GM23338 (cell line): ENCODE data around the gene ABCC1. TPM values are rescaled to one million over a fixed set of nuclear protein-coding genes. Genes with fewer than 3 reads are reported as not detected.
"Not testable (repeated sequence)": the region's sequence is repeated elsewhere in the genome, so short reads cannot be mapped to it uniquely, and the experiment has no call there.

Experiments
- ATAC-seq: fragments of 200-7000 bp; cut with Tn5 transposase; 3 replicates; pipeline ENCODE4 v1.9.1; 2020
- DNase-seq: peaks from one replicate; pipeline ENCODE4 v3.0.0-alpha.2; 2015; ENCODE audit warnings: low spot score
- H2AFZ ChIP-seq: fragments of 200-600 bp; sonication (generic); 2 replicates; pipeline ENCODE4 v1.8.0; 2016; ENCODE audit warnings: antibody characterized with exemption, mild to moderate bottlenecking, moderate library complexity
- H3F3A ChIP-seq: fragments of 200-600 bp; sonication (generic); replicated peaks from 2 replicates; pipeline ENCODE4 v1.8.0; 2017; ENCODE audit warnings: antibody characterized with exemption, mixed run types, low read depth
- H3K27ac ChIP-seq: fragments of 200-600 bp; sonication (generic); 2 replicates; pipeline ENCODE4 v1.6.1; 2016; ENCODE audit warnings: low read depth
- H3K27me3 ChIP-seq: fragments of 200-600 bp; sonication (generic); 2 replicates; pipeline ENCODE4 v1.8.0; 2016; ENCODE audit warnings: mild to moderate bottlenecking, mixed run types, moderate library complexity; ENCODE audit not compliant: insufficient read depth
- H3K36me3 ChIP-seq: fragments of 200-600 bp; sonication (generic); 2 replicates; pipeline ENCODE4 v1.8.0; 2016; ENCODE audit warnings: mild to moderate bottlenecking; ENCODE audit not compliant: insufficient read depth
- H3K4me1 ChIP-seq: fragments of 200-600 bp; sonication (generic); 2 replicates; pipeline ENCODE4 v1.8.0; 2016; ENCODE audit warnings: mild to moderate bottlenecking, moderate library complexity; ENCODE audit not compliant: insufficient read depth
- H3K4me2 ChIP-seq: fragments of 200-600 bp; sonication (generic); 2 replicates; pipeline ENCODE4 v1.7.1; 2017; ENCODE audit warnings: mixed run types
- H3K4me3 ChIP-seq: fragments of 200-600 bp; sonication (generic); 2 replicates; pipeline ENCODE4 v1.6.1; 2016; ENCODE audit warnings: mixed run types
- H3K79me2 ChIP-seq: fragments of 200-600 bp; sonication (generic); replicated peaks from 2 replicates; pipeline ENCODE4 v1.8.0; 2017; ENCODE audit warnings: mild to moderate bottlenecking; ENCODE audit not compliant: insufficient read depth
- H3K9me2 ChIP-seq: fragments of 200-600 bp; sonication (generic); 2 replicates; pipeline ENCODE4 v1.8.0; 2017; ENCODE audit not compliant: insufficient read depth
- H4K20me1 ChIP-seq: fragments of 200-600 bp; sonication (generic); replicated peaks from 2 replicates; pipeline ENCODE4 v1.8.0; 2017; ENCODE audit warnings: mild to moderate bottlenecking; ENCODE audit not compliant: insufficient read depth
- H3K27ac Mint-ChIP-seq: 2 replicates; pipeline ENCODE4 v1.8.0; 2020; ENCODE audit warnings: inconsistent platforms, mild to moderate bottlenecking, moderate library complexity, mixed read lengths
- H3K27me3 Mint-ChIP-seq: 3 replicates; pipeline ENCODE4 v1.8.0; 2022; ENCODE audit warnings: low read depth, mild to moderate bottlenecking, moderate library complexity, mixed read lengths, inconsistent platforms; ENCODE audit not compliant: insufficient read depth, poor library complexity
- H3K36me3 Mint-ChIP-seq: 3 replicates; pipeline ENCODE4 v1.8.0; 2021; ENCODE audit warnings: low read depth, mild to moderate bottlenecking, inconsistent platforms, moderate library complexity, mixed read lengths
- H3K4me1 Mint-ChIP-seq: 3 replicates; pipeline ENCODE4 v1.8.0; 2020; ENCODE audit warnings: mild to moderate bottlenecking, inconsistent platforms, mixed read lengths
- H3K4me3 Mint-ChIP-seq: 3 replicates; pipeline ENCODE4 v1.8.0; 2021; ENCODE audit warnings: moderate library complexity, mild to moderate bottlenecking, inconsistent platforms, mixed read lengths
- H3K9me3 Mint-ChIP-seq: 3 replicates; pipeline ENCODE4 v1.8.0; 2020; ENCODE audit warnings: moderate library complexity, mild to moderate bottlenecking, inconsistent platforms, mixed read lengths
- CREB1 ChIP-seq: fragments of 250-450 bp; sonication (Bioruptor Pico); IDR thresholded peaks from 2 replicates; pipeline ENCODE4 v1.5.0; 2020; ENCODE audit warnings: low read depth, mild to moderate bottlenecking, moderate library complexity
- ETS1 ChIP-seq: IDR thresholded peaks from 2 replicates; pipeline ENCODE4 v1.6.1; 2016; ENCODE audit warnings: antibody characterized with exemption
- EZH2phosphoT487 ChIP-seq: fragments of 200-600 bp; sonication (generic); IDR thresholded peaks from one replicate; pipeline ENCODE4 v1.8.1; 2018; ENCODE audit warnings: antibody characterized with exemption; ENCODE audit not compliant: unreplicated experiment
- POLR2AphosphoS5 ChIP-seq: IDR thresholded peaks from 2 replicates; pipeline ENCODE4 v1.6.1; 2016; ENCODE audit warnings: antibody characterized with exemption, low read depth
- REST ChIP-seq: IDR thresholded peaks from one replicate; pipeline ENCODE4 v1.6.1; 2018; ENCODE audit warnings: antibody characterized with exemption; ENCODE audit not compliant: unreplicated experiment
- STAT1 ChIP-seq: IDR thresholded peaks from one replicate; pipeline ENCODE4 v1.6.1; 2016; ENCODE audit warnings: antibody characterized with exemption; ENCODE audit not compliant: unreplicated experiment
- polyA plus RNA-seq: library from polyadenylated mRNA; unstranded; fragments of >200 nt; fragmentation: Nextera tagmentation; extraction: Ambion mirVana; gene quantifications from 2 replicates; pipeline ENCODE4 v1.2.1, GENCODE V29; 2016
- total RNA-seq: library from RNA; depleted of rRNA; stranded (reverse); fragments of >200 nt; shearing (Covaris generic); gene quantifications from 2 replicates; pipeline ENCODE4 v1.2.3, GENCODE V29; 2014
- TF ChIP-seq, protein P1 (sequence below), 2 experiments: fragments of 200-600 bp in 1 of 2; sonication (generic) in 1 of 2; conservative IDR thresholded peaks; 2 replicates each; pipeline versions ENCODE4 v1.5.1 to v1.6.1; 2016 to 2017; ENCODE audit warnings: antibody characterized with exemption in 2 of 2, low read depth in 2 of 2, mild to moderate bottlenecking in 2 of 2, moderate library complexity in 1 of 2

ABCC1 gene
- total and polyA plus RNA-seq, 2 experiments from 2014 or later = 11.0 to 46.6 TPM

- TF ChIP-seq POLR2AphosphoS5 = no peak
- TF ChIP-seq, protein P1, sequence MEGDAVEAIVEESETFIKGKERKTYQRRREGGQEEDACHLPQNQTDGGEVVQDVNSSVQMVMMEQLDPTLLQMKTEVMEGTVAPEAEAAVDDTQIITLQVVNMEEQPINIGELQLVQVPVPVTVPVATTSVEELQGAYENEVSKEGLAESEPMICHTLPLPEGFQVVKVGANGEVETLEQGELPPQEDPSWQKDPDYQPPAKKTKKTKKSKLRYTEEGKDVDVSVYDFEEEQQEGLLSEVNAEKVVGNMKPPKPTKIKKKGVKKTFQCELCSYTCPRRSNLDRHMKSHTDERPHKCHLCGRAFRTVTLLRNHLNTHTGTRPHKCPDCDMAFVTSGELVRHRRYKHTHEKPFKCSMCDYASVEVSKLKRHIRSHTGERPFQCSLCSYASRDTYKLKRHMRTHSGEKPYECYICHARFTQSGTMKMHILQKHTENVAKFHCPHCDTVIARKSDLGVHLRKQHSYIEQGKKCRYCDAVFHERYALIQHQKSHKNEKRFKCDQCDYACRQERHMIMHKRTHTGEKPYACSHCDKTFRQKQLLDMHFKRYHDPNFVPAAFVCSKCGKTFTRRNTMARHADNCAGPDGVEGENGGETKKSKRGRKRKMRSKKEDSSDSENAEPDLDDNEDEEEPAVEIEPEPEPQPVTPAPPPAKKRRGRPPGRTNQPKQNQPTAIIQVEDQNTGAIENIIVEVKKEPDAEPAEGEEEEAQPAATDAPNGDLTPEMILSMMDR (conservative IDR thresholded peaks at IDR 0.05; ENCODE audit: low read depth in 2 of 2) = no peak
- no peak for TF ChIP-seq EZH2phosphoT487
Measured at GRCh38 chr16:16150878-16151152, 201.4 kb downstream of the ABCC1 start (continued).

DNA sequence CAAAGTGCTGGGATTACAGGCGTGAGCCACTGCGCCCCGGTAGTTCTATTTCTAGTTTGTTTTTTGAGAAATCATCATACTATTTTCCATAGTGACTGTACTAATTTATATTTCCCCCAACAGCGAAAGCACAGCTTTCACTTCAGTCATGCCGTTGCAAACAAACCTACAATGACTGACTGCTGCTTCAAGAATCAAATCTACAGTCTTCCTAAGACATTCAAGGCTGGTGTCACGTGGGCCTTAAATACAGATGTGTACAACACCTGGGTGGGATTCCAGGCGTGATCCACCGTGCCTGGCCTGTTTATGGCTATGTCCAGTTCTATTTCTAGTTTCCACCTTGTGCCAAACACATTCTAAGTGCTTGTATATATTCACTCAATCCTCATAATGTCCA, 201.9 kb downstream of the ABCC1 start:
- peaks cover 3% of the 10 kb centered on the region; the same call in 1 of the 2 replicates for H3K4me1 ChIP-seq
- H3K79me2 ChIP-seq = no peaks in the 10 kb centered on the region
- H3K27ac Mint-ChIP-seq = no peak overlapping the region
- peaks cover 3% of the 10 kb centered on the region for H3K4me1 Mint-ChIP-seq
- H3F3A ChIP-seq = no peaks in the 10 kb centered on the region
- H3K36me3 ChIP-seq = no peaks in the 10 kb centered on the region
- no peak overlapping the region for H3K4me2 ChIP-seq
- no peak overlapping the region for H3K4me3 ChIP-seq
- ATAC-seq (no peak), DNase-seq (no peak)
- TF ChIP-seq REST (no peak), ETS1 (no peak), STAT1 (no peak), CREB1 (CRISPR knock-in tag) (no peak), EZH2phosphoT487 (no peak)
- TF ChIP-seq, protein P1 (conservative IDR thresholded peaks at IDR 0.05; ENCODE audit: low read depth in 2 of 2) = no peak
- H3K9me2 ChIP-seq = 0 out of 2 replicates have a peak, but pooled peaks cover 2% of the 10 kb centered on the region
- peaks cover 15% of the 10 kb centered on the region for H3K27me3 Mint-ChIP-seq
- H4K20me1 ChIP-seq = 0 out of 2 replicates have a peak, but pooled peaks cover 3% of the 10 kb centered on the region
- no peaks in the 10 kb centered on the region for H3K27me3 ChIP-seq
- H3K9me3 Mint-ChIP-seq = peaks cover 2% of the 10 kb centered on the region; the same call in 2 of the 3 replicates
- H2AFZ ChIP-seq = no peak overlapping the region
- H3K36me3 Mint-ChIP-seq = peaks cover 2% of the 10 kb centered on the region; the same call in 2 of the 3 replicates
- H3K4me3 Mint-ChIP-seq = no peak overlapping the region
- no peak overlapping the region for H3K27ac ChIP-seq

GRCh38 chr16:16153000-16153399, 203.6 kb downstream of the ABCC1 start:
- not testable (repeated sequence) for H3K27ac ChIP-seq, H3F3A ChIP-seq, H2AFZ ChIP-seq, H3K27ac Mint-ChIP-seq, H3K4me3 ChIP-seq, H3K4me2 ChIP-seq, H4K20me1 ChIP-seq, DNase-seq, H3K9me2 ChIP-seq, ATAC-seq, H3K4me3 Mint-ChIP-seq, H3K4me1 Mint-ChIP-seq, H3K79me2 ChIP-seq, H3K36me3 Mint-ChIP-seq, H3K27me3 ChIP-seq, H3K4me1 ChIP-seq, H3K36me3 ChIP-seq
- Mint-ChIP-seq H3K9me3 (peaks cover 16% of the 10 kb centered on the region), H3K27me3 (peaks cover 15% of the 10 kb centered on the region)
